ENCODE data around the gene TSPAN2. TPM values are rescaled to one million over a fixed set of nuclear protein-coding genes. Genes with fewer than 3 reads are reported as not detected.

The TSPAN2 gene
- total and polyA plus RNA-seq, 2 of the 4 experiments (the other 2 are of a cell fraction), result 0.18 to 0.60 TPM

- H3K4ac ChIP-seq (ENCODE audit: low read depth, low read length), result no peak overlapping the region
- DNase-seq (no peak), ATAC-seq (ENCODE audit: low read depth) (no peak)
- no peak overlapping the region for H2BK120ac ChIP-seq (ENCODE audit: low read depth, low read length)
- H2AK9ac ChIP-seq (replicated peaks; ENCODE audit: low read depth, low read length, poor library complexity), result no peak overlapping the region
- H3K4me1 ChIP-seq (ENCODE audit: control insufficient read depth, insufficient read depth, low read length), result peaks cover 8% of the 10 kb centered on the region
- no peak overlapping the region for H3K56ac ChIP-seq (ENCODE audit: extremely low read depth, insufficient read depth, low read length)
- H4K20me1 ChIP-seq (ENCODE audit: insufficient read depth, low read length), result no peaks in the 10 kb centered on the region
- no peak overlapping the region for H3K18ac ChIP-seq (ENCODE audit: low read depth, low read length)
- no peak overlapping the region for H4K5ac ChIP-seq (ENCODE audit: low read depth, low read length)
- no peaks in the 10 kb centered on the region for H3K36me3 ChIP-seq (ENCODE audit: control insufficient read depth, insufficient read depth, low read length)
- no peaks in the 10 kb centered on the region for H3K27me3 ChIP-seq (ENCODE audit: control insufficient read depth, insufficient read depth, low read length)
- WGBS, 2 experiments (ENCODE audit: extremely low coverage in 2 of 2, insufficient read length in 1 of 2), result no CpG with 5 or more reads among the region's 1 CpG
- H3K14ac ChIP-seq (replicated peaks; ENCODE audit: low read depth, low read length), result no peak overlapping the region
- no peak overlapping the region for H2BK5ac ChIP-seq (ENCODE audit: low read depth, low read length, poor library complexity, severe bottlenecking)
- no peak overlapping the region for H4K91ac ChIP-seq (ENCODE audit: insufficient read depth, low read depth, low read length)
- H3K23ac ChIP-seq (ENCODE audit: low read depth, low read length), result no peak overlapping the region
- no peaks in the 10 kb centered on the region for H3K79me1 ChIP-seq (ENCODE audit: low read depth in 1 of 2, low read length in 2 of 2)
- H3K27ac ChIP-seq (ENCODE audit: insufficient read depth, low read length), result no peak overlapping the region
- intact Hi-C loops (cut with micrococcal nuclease) (no loop called here), in situ Hi-C loops (cut with MboI; ENCODE audit: low sequenced_read_pairs) (no loop called here), dilution Hi-C loops (cut with HindIII; ENCODE audit: low sequenced_read_pairs, unreplicated experiment) (no loop called here)
- H3K4me2 ChIP-seq (ENCODE audit: low read depth, low read length), result no peak overlapping the region
- H3K9me3 ChIP-seq (ENCODE audit: control insufficient read depth, insufficient read depth, low read length), result no peaks in the 10 kb centered on the region; the same call in 1 of the 2 replicates
- H4K8ac ChIP-seq (ENCODE audit: low read depth in 2 of 2, low read length in 2 of 2), result no peak overlapping the region
- H3K9ac ChIP-seq (ENCODE audit: low read depth, low read length), result no peak overlapping the region
- no peak overlapping the region for H2AFZ ChIP-seq (replicated peaks; ENCODE audit: low read length, poor library complexity)
- ChIA-PET POLR2A (ENCODE audit: unreplicated experiment) (no interaction called here), CTCF (no interaction called here)
- no TSS peak for BruUV-seq (replicated peaks)
- H3K4me3 ChIP-seq (ENCODE audit: insufficient read depth, low read depth, low read length), result no peak overlapping the region
- H2BK15ac ChIP-seq (ENCODE audit: low read depth, low read length), result no peak overlapping the region
- TF ChIP-seq, protein P1, sequence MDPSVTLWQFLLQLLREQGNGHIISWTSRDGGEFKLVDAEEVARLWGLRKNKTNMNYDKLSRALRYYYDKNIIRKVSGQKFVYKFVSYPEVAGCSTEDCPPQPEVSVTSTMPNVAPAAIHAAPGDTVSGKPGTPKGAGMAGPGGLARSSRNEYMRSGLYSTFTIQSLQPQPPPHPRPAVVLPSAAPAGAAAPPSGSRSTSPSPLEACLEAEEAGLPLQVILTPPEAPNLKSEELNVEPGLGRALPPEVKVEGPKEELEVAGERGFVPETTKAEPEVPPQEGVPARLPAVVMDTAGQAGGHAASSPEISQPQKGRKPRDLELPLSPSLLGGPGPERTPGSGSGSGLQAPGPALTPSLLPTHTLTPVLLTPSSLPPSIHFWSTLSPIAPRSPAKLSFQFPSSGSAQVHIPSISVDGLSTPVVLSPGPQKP (IDR thresholded peaks at IDR 0.05; ENCODE audit: borderline replicate concordance, low read depth, low read length), result no peak
- TF ChIP-seq FOS (IDR thresholded peaks at IDR 0.05; ENCODE audit: low read depth, low read length) (no peak), SMC3 (IDR thresholded peaks at IDR 0.05; ENCODE audit: low read depth, low read length) (no peak), CHD1 (IDR thresholded peaks at IDR 0.05; ENCODE audit: low read depth, low read length) (no peak), BHLHE40 (IDR thresholded peaks at IDR 0.05; ENCODE audit: low read depth, low read length) (no peak), MXI1 (IDR thresholded peaks at IDR 0.05; ENCODE audit: borderline replicate concordance, low read depth, low read length) (no peak), POLR2A (IDR thresholded peaks at IDR 0.05; ENCODE audit: low read depth, low read length) (no peak), CTCF (conservative IDR thresholded peaks at IDR 0.05; ENCODE audit: low read depth, low read length) (no peak), RCOR1 (IDR thresholded peaks at IDR 0.05; ENCODE audit: insufficient replicate concordance, low read length) (no peak), CEBPB (IDR thresholded peaks at IDR 0.05; ENCODE audit: low read depth, low read length) (no peak), RAD21 (IDR thresholded peaks at IDR 0.05; ENCODE audit: low read length) (no peak), RFX5 (IDR thresholded peaks at IDR 0.05; ENCODE audit: low read depth, low read length) (no peak), MAFK (IDR thresholded peaks at IDR 0.05; ENCODE audit: low read depth, low read length) (no peak)
- TF ChIP-seq, protein P2, sequence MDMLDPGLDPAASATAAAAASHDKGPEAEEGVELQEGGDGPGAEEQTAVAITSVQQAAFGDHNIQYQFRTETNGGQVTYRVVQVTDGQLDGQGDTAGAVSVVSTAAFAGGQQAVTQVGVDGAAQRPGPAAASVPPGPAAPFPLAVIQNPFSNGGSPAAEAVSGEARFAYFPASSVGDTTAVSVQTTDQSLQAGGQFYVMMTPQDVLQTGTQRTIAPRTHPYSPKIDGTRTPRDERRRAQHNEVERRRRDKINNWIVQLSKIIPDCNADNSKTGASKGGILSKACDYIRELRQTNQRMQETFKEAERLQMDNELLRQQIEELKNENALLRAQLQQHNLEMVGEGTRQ (IDR thresholded peaks at IDR 0.05; ENCODE audit: low read depth, low read length), result no peak
- H2AK5ac ChIP-seq (ENCODE audit: low read depth, low read length), result no peak overlapping the region
- no peaks in the 10 kb centered on the region for H3K9me1 ChIP-seq (ENCODE audit: insufficient read depth, low read length)
- H2BK20ac ChIP-seq (ENCODE audit: low read depth, low read length), result no peak overlapping the region
Observed at GRCh38 chr1:115117298-115117697, 28.0 kb upstream of the TSPAN2 start.

Data from IMR-90 (cell line).